H1 (cell line): ENCODE data around the gene CSNK1G2.

Experiments
- CREB1 ChIP-seq: IDR thresholded peaks from 2 replicates; pipeline ENCODE4 v1.6.1; 2012; ENCODE audit warnings: inconsistent platforms
- CTCF ChIP-seq, 3 experiments: IDR thresholded peaks; 1 replicate in 2 of 3; 2 replicates in 1 of 3; pipeline versions ENCODE4 v1.5.1 to v1.6.1; 2011; ENCODE audit warnings: low read length in 3 of 3, mild to moderate bottlenecking in 3 of 3, inconsistent platforms in 2 of 3, low read depth in 1 of 3, moderate library complexity in 1 of 3; ENCODE audit not compliant: insufficient read depth in 1 of 3; ENCODE audit errors: control extremely low read depth in 1 of 3
- GABPA ChIP-seq: IDR thresholded peaks from 2 replicates; pipeline ENCODE4 v1.6.1; 2011; ENCODE audit warnings: mild to moderate bottlenecking, low read length, moderate library complexity, borderline replicate concordance; ENCODE audit not compliant: insufficient read depth
- KDM5A ChIP-seq: fragments of 200-600 bp; IDR thresholded peaks from 2 replicates; pipeline ENCODE4 v1.7.1; 2012; ENCODE audit warnings: mild to moderate bottlenecking, low read length, inconsistent platforms, mixed read lengths
- POLR2A ChIP-seq, 2 experiments: IDR thresholded peaks; 1 replicate in 1 of 2; 2 replicates in 1 of 2; pipeline ENCODE4 v1.6.1; 2011; ENCODE audit warnings: low read depth in 2 of 2, low read length in 2 of 2, mild to moderate bottlenecking in 2 of 2; ENCODE audit errors: control extremely low read depth in 1 of 2
- RAD21 ChIP-seq, 2 experiments: IDR thresholded peaks in 1 of 2; conservative IDR thresholded peaks in 1 of 2; 2 replicates each; pipeline ENCODE4 v1.6.1; 2011; ENCODE audit warnings: low read depth in 2 of 2, low read length in 2 of 2, improper control_type of control experiment in 1 of 2, inconsistent platforms in 1 of 2, mild to moderate bottlenecking in 1 of 2, moderate library complexity in 1 of 2
- SP1 ChIP-seq: IDR thresholded peaks from 2 replicates; pipeline ENCODE4 v1.6.1; 2011; ENCODE audit warnings: low read depth, low read length

- no peak for TF ChIP-seq CTCF (IDR thresholded peaks at IDR 0.05; ENCODE audit: control extremely low read depth in 1 of 3, insufficient read depth in 1 of 3, low read depth in 1 of 3, low read length in 3 of 3)
- no peak for TF ChIP-seq POLR2A (IDR thresholded peaks at IDR 0.05; ENCODE audit: control extremely low read depth in 1 of 2, low read depth in 2 of 2, low read length in 2 of 2)
- TF ChIP-seq RAD21 (IDR thresholded peaks at IDR 0.05 in 1 of 2, conservative IDR thresholded peaks at IDR 0.05 in 1 of 2; ENCODE audit: low read depth in 2 of 2, low read length in 2 of 2): no peak
- TF ChIP-seq CREB1: no peak
- no peak for TF ChIP-seq GABPA
- TF ChIP-seq KDM5A: no peak
- TF ChIP-seq SP1: no peak
These were observed 72.1 kb downstream of the CSNK1G2 start for GRCh38 chr19:2012941-2013682.
